ENCODE results near the gene HTR2A.

HTR2A gene

DNA sequence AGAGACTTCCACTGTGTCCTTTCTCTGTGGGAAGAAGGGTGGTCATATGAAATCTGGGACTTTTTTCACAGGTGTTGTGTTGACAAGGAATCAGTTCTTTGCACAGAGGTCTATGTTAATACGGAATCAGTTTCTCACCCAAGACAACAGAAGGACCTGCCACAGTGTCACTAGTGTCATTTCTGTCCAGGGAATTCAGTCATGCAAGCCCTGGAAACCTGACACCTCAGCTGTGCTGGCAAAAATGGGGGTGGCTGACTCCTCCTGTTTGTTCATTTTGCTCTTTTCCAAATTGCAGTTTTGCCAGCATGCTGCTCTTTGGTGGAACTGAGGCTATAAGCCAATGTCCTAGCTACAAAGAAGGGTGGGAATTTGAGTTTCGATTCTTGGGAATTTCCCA, 50.1 kb downstream of the HTR2A start:
- H3K36me3 ChIP-seq (ENCODE audit: insufficient read depth, low read length): no peaks in the 10 kb centered on the region
- no peaks in the 10 kb centered on the region for H3K9me3 ChIP-seq (ENCODE audit: insufficient read depth, low read depth, low read length)
- no peaks in the 10 kb centered on the region for H3K4me1 ChIP-seq (ENCODE audit: insufficient read depth, low read length)
- 90% methylated on average over 2 of the region's 2 CpGs for WGBS
- H3K9ac ChIP-seq (ENCODE audit: low read depth, low read length): no peak overlapping the region
- no peak overlapping the region for H3K4me3 ChIP-seq (ENCODE audit: low read length)
- H3K27me3 ChIP-seq (ENCODE audit: insufficient read depth, low read length): no peaks in the 10 kb centered on the region
- no peak overlapping the region for H3K27ac ChIP-seq (ENCODE audit: low read depth, low read length)

DNA sequence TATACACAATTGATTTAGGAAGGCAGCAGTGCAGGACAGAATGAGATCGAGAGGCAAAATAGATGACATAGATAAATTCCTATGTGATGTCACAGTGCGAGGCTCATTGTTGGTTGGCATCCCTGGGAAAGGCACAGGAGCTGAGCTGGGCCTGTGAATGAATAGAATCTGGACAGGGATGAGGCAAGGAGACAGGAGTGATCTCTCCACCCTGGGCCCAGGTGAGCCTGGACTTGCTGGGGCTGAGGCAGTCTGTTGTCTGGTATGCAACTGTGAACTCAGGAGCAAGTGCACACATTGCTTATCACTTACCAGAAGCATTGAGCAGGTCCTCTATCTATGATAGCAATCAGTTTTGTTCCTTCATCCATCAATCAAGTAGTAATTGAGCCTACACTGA, 51.7 kb downstream of the HTR2A start:
- Histone ChIP-seq H3K27me3 (ENCODE audit: insufficient read depth, low read length) (no peaks in the 10 kb centered on the region), H3K27ac (ENCODE audit: low read depth, low read length) (no peak overlapping the region), H3K36me3 (ENCODE audit: insufficient read depth, low read length) (no peaks in the 10 kb centered on the region), H3K9ac (ENCODE audit: low read depth, low read length) (no peak overlapping the region), H3K9me3 (ENCODE audit: insufficient read depth, low read depth, low read length) (no peaks in the 10 kb centered on the region), H3K4me3 (ENCODE audit: low read length) (no peak overlapping the region), H3K4me1 (ENCODE audit: insufficient read depth, low read length) (no peaks in the 10 kb centered on the region)
- WGBS: 94% methylated on average over 2 of the region's 2 CpGs

GRCh38 chr13:46844431-46844830, 52.4 kb downstream of the HTR2A start:
- no peak overlapping the region for H3K9ac ChIP-seq (ENCODE audit: low read depth, low read length)
- H3K4me1 ChIP-seq (ENCODE audit: insufficient read depth, low read length): no peaks in the 10 kb centered on the region
- no peaks in the 10 kb centered on the region for H3K9me3 ChIP-seq (ENCODE audit: insufficient read depth, low read depth, low read length)
- no peaks in the 10 kb centered on the region for H3K27me3 ChIP-seq (ENCODE audit: insufficient read depth, low read length)
- no peaks in the 10 kb centered on the region for H3K36me3 ChIP-seq (ENCODE audit: insufficient read depth, low read length)
- 91% methylated on average over 4 of the region's 4 CpGs for WGBS
- H3K4me3 ChIP-seq (ENCODE audit: low read length): no peak overlapping the region
- H3K27ac ChIP-seq (ENCODE audit: low read depth, low read length): no peak overlapping the region

DNA sequence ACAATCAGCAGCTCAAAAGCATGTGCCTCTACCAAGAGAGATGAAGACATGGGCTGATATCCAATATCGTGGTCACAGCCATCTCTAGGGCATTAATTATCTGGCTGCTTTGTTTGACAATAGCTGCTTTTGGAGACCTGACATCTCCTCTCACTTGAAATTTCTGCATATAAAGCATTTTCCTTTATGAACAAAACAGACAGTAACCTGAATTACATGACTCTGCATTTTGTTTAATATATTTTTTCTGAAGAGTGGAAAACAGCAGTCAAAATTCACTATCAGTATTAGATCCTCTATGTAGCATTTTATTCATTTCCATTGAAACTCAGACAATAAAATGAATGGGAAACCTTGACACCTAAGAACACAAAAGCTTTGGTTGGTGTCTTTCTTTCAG, 57.5 kb downstream of the HTR2A start:
- H3K4me1 ChIP-seq (ENCODE audit: insufficient read depth, low read length): no peaks in the 10 kb centered on the region
- H3K27me3 ChIP-seq (ENCODE audit: insufficient read depth, low read length): no peaks in the 10 kb centered on the region
- no peak overlapping the region for H3K4me3 ChIP-seq (ENCODE audit: low read length)
- H3K36me3 ChIP-seq (ENCODE audit: insufficient read depth, low read length): no peaks in the 10 kb centered on the region
- 82% methylated on average over 1 of the region's 1 CpG for WGBS
- no peak overlapping the region for H3K27ac ChIP-seq (ENCODE audit: low read depth, low read length)
- H3K9me3 ChIP-seq (ENCODE audit: insufficient read depth, low read depth, low read length): no peaks in the 10 kb centered on the region; the same call in 1 of the 2 replicates
- H3K9ac ChIP-seq (ENCODE audit: low read depth, low read length): no peak overlapping the region

DNA sequence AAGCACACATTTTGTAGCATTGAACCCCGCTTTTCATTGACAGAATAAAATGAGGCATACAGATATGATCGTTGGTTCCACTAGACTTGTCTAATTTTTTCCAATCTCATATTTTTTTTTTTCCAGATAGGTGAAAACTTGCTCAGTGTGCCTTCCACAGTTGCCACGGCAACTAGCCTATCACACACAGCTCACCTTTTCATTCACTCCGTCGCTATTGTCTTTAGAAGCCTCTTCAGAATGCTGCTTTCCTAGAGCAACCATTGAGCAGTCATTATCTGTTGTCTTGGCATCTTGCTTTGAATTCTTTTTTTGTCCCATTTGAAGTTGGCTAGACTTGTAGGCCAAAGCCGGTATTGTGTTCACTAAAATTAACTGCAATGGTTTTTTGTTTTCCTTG, 62.2 kb downstream of the HTR2A start:
- no peaks in the 10 kb centered on the region for H3K27me3 ChIP-seq (ENCODE audit: insufficient read depth, low read length)
- H3K9me3 ChIP-seq (ENCODE audit: insufficient read depth, low read depth, low read length): no peaks in the 10 kb centered on the region; the same call in 1 of the 2 replicates
- H3K4me3 ChIP-seq (ENCODE audit: low read length): no peak overlapping the region
- no peak overlapping the region for H3K9ac ChIP-seq (ENCODE audit: low read depth, low read length)
- H3K36me3 ChIP-seq (ENCODE audit: insufficient read depth, low read length): no peaks in the 10 kb centered on the region
- 94% methylated on average over 6 of the region's 6 CpGs for WGBS
- no peaks in the 10 kb centered on the region for H3K4me1 ChIP-seq (ENCODE audit: insufficient read depth, low read length)
- H3K27ac ChIP-seq (ENCODE audit: low read depth, low read length): no peak overlapping the region

DNA sequence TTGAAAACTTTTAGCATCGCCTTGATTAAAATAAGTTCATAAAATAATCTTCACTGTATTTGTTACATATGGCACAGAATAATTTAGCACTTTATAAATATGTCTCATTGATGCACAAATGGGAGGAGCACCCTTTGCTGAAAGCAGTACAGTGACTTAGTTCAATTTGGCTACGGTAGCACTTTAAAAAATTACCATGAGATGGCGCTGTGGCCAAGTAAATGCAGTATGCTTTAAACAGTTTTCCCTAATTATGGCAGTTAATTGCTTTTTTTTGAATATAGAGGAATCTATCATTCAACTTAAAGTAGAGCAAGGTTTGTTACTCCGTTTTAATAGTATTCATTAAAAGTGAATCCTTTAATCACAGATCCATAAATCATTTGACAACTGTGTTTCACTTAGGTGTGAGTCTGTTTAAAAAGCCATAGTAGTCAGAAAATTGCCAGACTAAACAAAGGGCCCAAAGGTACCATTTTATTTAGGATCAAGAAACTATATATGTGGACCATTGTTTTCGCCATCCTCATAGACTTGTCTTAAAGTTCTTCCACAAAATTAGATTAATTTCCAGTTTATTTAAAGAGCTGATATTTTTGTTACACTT, 65.2 kb downstream of the HTR2A start:
- H3K9ac ChIP-seq (ENCODE audit: low read depth, low read length): no peak overlapping the region
- no peaks in the 10 kb centered on the region for H3K36me3 ChIP-seq (ENCODE audit: insufficient read depth, low read length)
- 4% methylated on average over 2 of the region's 5 CpGs for WGBS

GRCh38 chr13:46830405-46831005, 66.3 kb downstream of the HTR2A start:
- H3K27ac ChIP-seq (ENCODE audit: low read depth, low read length): no peak overlapping the region
- H3K36me3 ChIP-seq (ENCODE audit: insufficient read depth, low read length): no peaks in the 10 kb centered on the region
- H3K4me1 ChIP-seq (ENCODE audit: insufficient read depth, low read length): no peaks in the 10 kb centered on the region
- H3K9me3 ChIP-seq (ENCODE audit: insufficient read depth, low read depth, low read length): no peaks in the 10 kb centered on the region; the same call in 1 of the 2 replicates
- H3K9ac ChIP-seq (ENCODE audit: low read depth, low read length): no peak overlapping the region
- H3K27me3 ChIP-seq (ENCODE audit: insufficient read depth, low read length): no peaks in the 10 kb centered on the region
- H3K4me3 ChIP-seq (ENCODE audit: low read length): no peak overlapping the region

More for the DNA sequence above, 65.2 kb downstream of the HTR2A start:
- no peaks in the 10 kb centered on the region for H3K4me1 ChIP-seq (ENCODE audit: insufficient read depth, low read length)
- H3K4me3 ChIP-seq (ENCODE audit: low read length): no peak overlapping the region
- H3K9me3 ChIP-seq (ENCODE audit: insufficient read depth, low read depth, low read length): no peaks in the 10 kb centered on the region; the same call in 1 of the 2 replicates
- H3K27me3 ChIP-seq (ENCODE audit: insufficient read depth, low read length): no peaks in the 10 kb centered on the region
- H3K27ac ChIP-seq (ENCODE audit: low read depth, low read length): no peak overlapping the region

GRCh38 chr13:46822551-46822950, 74.3 kb downstream of the HTR2A start:
- Histone ChIP-seq H3K27me3 (ENCODE audit: insufficient read depth, low read length) (no peaks in the 10 kb centered on the region), H3K36me3 (ENCODE audit: insufficient read depth, low read length) (no peaks in the 10 kb centered on the region), H3K27ac (ENCODE audit: low read depth, low read length) (no peak overlapping the region), H3K9ac (ENCODE audit: low read depth, low read length) (no peak overlapping the region), H3K9me3 (ENCODE audit: insufficient read depth, low read depth, low read length) (no peaks in the 10 kb centered on the region), H3K4me3 (ENCODE audit: low read length) (no peak overlapping the region), H3K4me1 (ENCODE audit: insufficient read depth, low read length) (0 out of 2 replicates have a peak, but pooled peaks cover under 1% of the 10 kb centered on the region)
- WGBS: 87% methylated on average over 2 of the region's 2 CpGs

DNA sequence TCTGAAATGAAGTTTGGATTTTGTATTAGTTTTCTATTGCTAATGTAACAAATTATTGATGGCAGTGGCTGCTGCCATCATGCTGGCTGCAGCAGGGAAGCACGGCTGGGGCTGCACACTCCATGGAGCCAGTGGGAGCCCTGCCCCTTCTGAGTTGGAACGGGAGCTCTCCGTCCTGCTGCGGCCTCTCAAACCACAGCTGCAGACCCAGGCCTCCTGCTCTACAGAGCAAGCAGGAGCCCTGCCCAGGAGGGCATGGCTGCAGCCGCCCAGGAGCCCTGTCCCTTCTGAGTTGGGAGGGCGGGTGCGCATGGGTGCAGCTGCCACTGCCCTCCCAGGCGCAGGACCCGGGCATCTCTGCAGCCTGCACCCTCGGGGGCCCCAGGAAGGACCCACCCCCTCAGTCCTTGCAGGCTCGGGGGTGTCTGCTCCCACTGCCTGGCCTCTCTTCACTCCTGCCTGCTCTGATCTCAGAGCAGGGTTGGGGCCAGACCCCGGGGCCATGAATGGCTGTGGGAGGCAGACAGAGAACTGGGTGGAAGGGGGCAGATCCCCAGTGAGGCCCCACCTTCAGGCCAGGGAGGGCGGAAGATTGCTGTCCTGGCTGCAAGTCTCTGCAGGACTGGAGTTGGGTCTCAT, 78.9 kb downstream of the HTR2A start:
- Histone ChIP-seq H3K4me3 (ENCODE audit: low read length) (no peak overlapping the region), H3K36me3 (ENCODE audit: insufficient read depth, low read length) (no peaks in the 10 kb centered on the region), H3K4me1 (ENCODE audit: insufficient read depth, low read length) (peaks cover 8% of the 10 kb centered on the region; the same call in 1 of the 2 replicates), H3K9me3 (ENCODE audit: insufficient read depth, low read depth, low read length) (no peaks in the 10 kb centered on the region), H3K27me3 (ENCODE audit: insufficient read depth, low read length) (no peaks in the 10 kb centered on the region), H3K27ac (ENCODE audit: low read depth, low read length) (no peak overlapping the region), H3K9ac (ENCODE audit: low read depth, low read length) (no peak overlapping the region)
- 95% methylated on average over 13 of the region's 13 CpGs for WGBS

DNA sequence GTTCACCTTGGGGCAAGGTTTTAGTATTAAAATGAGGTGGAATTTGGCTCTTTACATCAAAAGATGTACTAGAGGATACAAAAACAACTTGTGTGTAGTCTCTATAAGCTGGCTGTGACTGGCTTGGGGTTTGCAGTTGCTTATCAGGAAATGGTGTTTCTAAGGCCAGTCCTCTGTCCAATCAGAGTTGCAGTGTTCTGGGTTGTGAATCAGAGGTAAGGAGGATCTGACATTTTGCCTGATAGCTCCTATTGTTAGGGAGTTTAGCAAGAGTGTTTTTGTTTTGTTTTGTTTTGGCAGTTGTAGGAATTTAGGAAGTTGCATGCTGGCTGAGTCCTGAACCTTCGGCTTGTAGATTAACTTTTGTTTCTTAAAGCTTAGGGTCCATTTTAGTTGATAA, 79.8 kb downstream of the HTR2A start:
- H3K9ac ChIP-seq (ENCODE audit: low read depth, low read length): no peak overlapping the region
- H3K36me3 ChIP-seq (ENCODE audit: insufficient read depth, low read length): no peaks in the 10 kb centered on the region
- H3K4me1 ChIP-seq (ENCODE audit: insufficient read depth, low read length): peaks cover 8% of the 10 kb centered on the region; the same call in 1 of the 2 replicates
- H3K27me3 ChIP-seq (ENCODE audit: insufficient read depth, low read length): no peaks in the 10 kb centered on the region
- 81% methylated on average over 1 of the region's 1 CpG for WGBS
- H3K4me3 ChIP-seq (ENCODE audit: low read length): no peak overlapping the region
- no peak overlapping the region for H3K27ac ChIP-seq (ENCODE audit: low read depth, low read length)
- peaks cover 8% of the 10 kb centered on the region; the same call in 1 of the 2 replicates for H3K9me3 ChIP-seq (ENCODE audit: insufficient read depth, low read depth, low read length)

GRCh38 chr13:46816371-46816770, 80.5 kb downstream of the HTR2A start:
- Histone ChIP-seq H3K27ac (ENCODE audit: low read depth, low read length) (no peak overlapping the region), H3K36me3 (ENCODE audit: insufficient read depth, low read length) (no peaks in the 10 kb centered on the region), H3K4me3 (ENCODE audit: low read length) (no peak overlapping the region), H3K9ac (ENCODE audit: low read depth, low read length) (no peak overlapping the region), H3K27me3 (ENCODE audit: insufficient read depth, low read length) (no peaks in the 10 kb centered on the region), H3K9me3 (ENCODE audit: insufficient read depth, low read depth, low read length) (peaks cover 12% of the 10 kb centered on the region; the same call in 1 of the 2 replicates), H3K4me1 (ENCODE audit: insufficient read depth, low read length) (peaks cover 8% of the 10 kb centered on the region; the same call in 1 of the 2 replicates)
- WGBS: 97% methylated on average over 1 of the region's 1 CpG

Measured in HUES64 (cell line).